A673 (cell line): ENCODE results near the gene VIPR1. TPM values are rescaled to one million over a fixed set of nuclear protein-coding genes. Genes with fewer than 3 reads are reported as not detected.

Experiments used
- BruUV-seq: library from RNA; stranded (reverse); fragments of 400-500 nt; replicated peaks from 2 replicates; lab custom pipeline; 2021; lab: Mats Ljungman, UMichigan
- CTCF ChIA-PET: fragments of 300-600 bp; sonication (Branson Sonifier 250); formaldehyde crosslinking; loops from one replicate; lab custom pipeline; 2022; ENCODE audit warnings: antibody characterized with exemption; lab: Charles Lee
- POLR2A ChIA-PET: fragments of 300-600 bp; sonication (Branson Sonifier 250); formaldehyde crosslinking; loops from one replicate; lab custom pipeline; 2022; ENCODE audit warnings: antibody characterized with exemption; ENCODE audit not compliant: low non-redundant PET; lab: Charles Lee
- DNase-seq: peaks from one replicate; pipeline ENCODE4 v3.0.0-alpha.2; 2015; ENCODE audit warnings: low spot score
- H3K27ac ChIP-seq: fragments of 200-600 bp; sonication (generic); 2 replicates; pipeline ENCODE4 v1.5.1; 2016; ENCODE audit warnings: mixed run types, low read depth, mild to moderate bottlenecking, mixed read lengths, antibody characterized with exemption, low read length; ENCODE audit not compliant: poor library complexity, severe bottlenecking
- H3K27me3 ChIP-seq: fragments of 200-600 bp; sonication (generic); replicated peaks from 2 replicates; pipeline ENCODE4 v1.6.1; 2017; ENCODE audit warnings: mixed run types, low read depth, mild to moderate bottlenecking, mixed read lengths, antibody characterized with exemption, low read length; ENCODE audit not compliant: insufficient read depth, poor library complexity
- H3K36me3 ChIP-seq: fragments of 200-600 bp; sonication (generic); 2 replicates; pipeline ENCODE4 v1.6.1; 2016; ENCODE audit warnings: mixed run types, mild to moderate bottlenecking, mixed read lengths, antibody characterized with exemption, low read length; ENCODE audit not compliant: insufficient read depth, poor library complexity, severe bottlenecking
- H3K4me1 ChIP-seq: fragments of 200-600 bp; sonication (generic); 2 replicates; pipeline ENCODE4 v1.6.1; 2017; ENCODE audit warnings: mixed run types, mild to moderate bottlenecking, mixed read lengths, antibody characterized with exemption, low read length; ENCODE audit not compliant: insufficient read depth, poor library complexity, severe bottlenecking
- H3K4me3 ChIP-seq: fragments of 200-600 bp; sonication (generic); 2 replicates; pipeline ENCODE4 v1.5.1; 2016; ENCODE audit warnings: low read depth, mixed run types, mild to moderate bottlenecking, mixed read lengths, low read length; ENCODE audit not compliant: poor library complexity, severe bottlenecking
- H3K9me3 ChIP-seq: fragments of 200-600 bp; sonication (generic); 2 replicates; pipeline ENCODE4 v1.6.1; 2016; ENCODE audit warnings: mixed run types, low read depth, mild to moderate bottlenecking, mixed read lengths, antibody characterized with exemption, low read length; ENCODE audit not compliant: poor library complexity, severe bottlenecking
- EZH2 ChIP-seq: fragments of 200-600 bp; sonication (generic); IDR thresholded peaks from 2 replicates; pipeline ENCODE4 v1.6.1; 2017; ENCODE audit warnings: borderline replicate concordance, low read depth, mild to moderate bottlenecking, mixed read lengths, antibody characterized with exemption, low read length; ENCODE audit not compliant: poor library complexity, severe bottlenecking
- intact Hi-C: fragments of 100-400 bp; cut with micrococcal nuclease; formaldehyde crosslinking; loops from one replicate; pipeline ENCODE4 v1.10.0; 2022; ENCODE audit not compliant: unreplicated experiment
- total RNA-seq: library from RNA; stranded (reverse); gene quantifications from 2 replicates; pipeline ENCODE4 v1.2.3, GENCODE V29; 2021
- TF ChIP-seq, protein P1 (sequence below): fragments of 300-800, 200-600 bp; sonication (generic); conservative IDR thresholded peaks from 2 replicates; pipeline ENCODE4 v1.5.1; 2017; ENCODE audit warnings: low read depth, mild to moderate bottlenecking, antibody characterized with exemption, low read length, moderate library complexity, mixed read lengths

VIPR1 gene
- total RNA-seq, 1 experiment from 2014 or later, result 0.26 TPM

DNA sequence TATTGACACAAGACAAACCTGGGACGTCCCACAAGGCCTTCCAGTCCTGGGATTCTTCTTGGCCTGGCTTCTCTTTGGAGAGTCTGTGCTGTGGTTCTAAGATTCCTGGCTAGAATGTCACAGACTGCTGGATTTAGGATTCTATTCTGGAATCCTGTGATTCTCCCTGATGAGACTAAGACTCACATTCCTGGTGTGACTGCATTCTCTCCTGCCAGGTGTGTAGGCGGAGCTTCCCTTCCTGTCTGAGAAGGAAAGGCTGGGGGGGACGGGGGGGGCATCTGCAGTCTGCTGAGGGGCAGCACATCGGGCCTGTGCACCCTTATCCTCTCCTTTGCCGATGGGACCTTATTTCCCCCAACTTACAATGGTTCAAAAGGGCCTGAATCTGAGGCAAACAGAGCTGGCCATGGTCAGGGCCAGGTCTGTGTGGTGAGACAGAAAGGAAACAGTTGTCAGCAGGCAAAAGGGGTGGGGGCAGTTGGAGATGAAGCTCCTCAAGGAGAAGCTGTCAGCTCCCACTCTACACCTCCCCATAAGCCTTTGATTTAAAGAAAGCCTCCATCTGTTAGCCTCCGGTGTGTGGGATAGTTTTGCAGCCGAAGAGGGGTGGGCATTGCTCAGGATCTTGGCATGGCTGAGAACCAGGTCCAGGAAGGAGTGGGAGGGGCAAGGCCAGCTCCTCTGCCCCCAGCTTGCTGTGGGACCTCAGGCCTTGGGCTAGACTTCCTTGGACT, 30.9 kb downstream of the VIPR1 start:
- ChIA-PET CTCF (interaction anchor here (0.7 kb wide), 1 partner anchor 342 kb away, joined by 3 read pairs; no protein-coding TSS in a partner anchor), POLR2A (interaction anchor here (0.7 kb wide), 1 partner anchor 424 kb away, joined by 3 read pairs; no protein-coding TSS in a partner anchor)
- H3K4me3 ChIP-seq, result no peak overlapping the region
- H3K27me3 ChIP-seq, result no peaks in the 10 kb centered on the region
- no peak overlapping the region for H3K27ac ChIP-seq
- no peaks in the 10 kb centered on the region for H3K9me3 ChIP-seq
- no peaks in the 10 kb centered on the region for H3K36me3 ChIP-seq
- H3K4me1 ChIP-seq, result no peaks in the 10 kb centered on the region
- TF ChIP-seq, protein P1, sequence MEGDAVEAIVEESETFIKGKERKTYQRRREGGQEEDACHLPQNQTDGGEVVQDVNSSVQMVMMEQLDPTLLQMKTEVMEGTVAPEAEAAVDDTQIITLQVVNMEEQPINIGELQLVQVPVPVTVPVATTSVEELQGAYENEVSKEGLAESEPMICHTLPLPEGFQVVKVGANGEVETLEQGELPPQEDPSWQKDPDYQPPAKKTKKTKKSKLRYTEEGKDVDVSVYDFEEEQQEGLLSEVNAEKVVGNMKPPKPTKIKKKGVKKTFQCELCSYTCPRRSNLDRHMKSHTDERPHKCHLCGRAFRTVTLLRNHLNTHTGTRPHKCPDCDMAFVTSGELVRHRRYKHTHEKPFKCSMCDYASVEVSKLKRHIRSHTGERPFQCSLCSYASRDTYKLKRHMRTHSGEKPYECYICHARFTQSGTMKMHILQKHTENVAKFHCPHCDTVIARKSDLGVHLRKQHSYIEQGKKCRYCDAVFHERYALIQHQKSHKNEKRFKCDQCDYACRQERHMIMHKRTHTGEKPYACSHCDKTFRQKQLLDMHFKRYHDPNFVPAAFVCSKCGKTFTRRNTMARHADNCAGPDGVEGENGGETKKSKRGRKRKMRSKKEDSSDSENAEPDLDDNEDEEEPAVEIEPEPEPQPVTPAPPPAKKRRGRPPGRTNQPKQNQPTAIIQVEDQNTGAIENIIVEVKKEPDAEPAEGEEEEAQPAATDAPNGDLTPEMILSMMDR, result no peak
- no peak for TF ChIP-seq EZH2
- DNase-seq, result no peak
- intact Hi-C loops, result loop anchor here (10.0 kb wide), 1 partner anchor 89 kb away; no protein-coding TSS in a partner anchor
- BruUV-seq, result no TSS peak

DNA sequence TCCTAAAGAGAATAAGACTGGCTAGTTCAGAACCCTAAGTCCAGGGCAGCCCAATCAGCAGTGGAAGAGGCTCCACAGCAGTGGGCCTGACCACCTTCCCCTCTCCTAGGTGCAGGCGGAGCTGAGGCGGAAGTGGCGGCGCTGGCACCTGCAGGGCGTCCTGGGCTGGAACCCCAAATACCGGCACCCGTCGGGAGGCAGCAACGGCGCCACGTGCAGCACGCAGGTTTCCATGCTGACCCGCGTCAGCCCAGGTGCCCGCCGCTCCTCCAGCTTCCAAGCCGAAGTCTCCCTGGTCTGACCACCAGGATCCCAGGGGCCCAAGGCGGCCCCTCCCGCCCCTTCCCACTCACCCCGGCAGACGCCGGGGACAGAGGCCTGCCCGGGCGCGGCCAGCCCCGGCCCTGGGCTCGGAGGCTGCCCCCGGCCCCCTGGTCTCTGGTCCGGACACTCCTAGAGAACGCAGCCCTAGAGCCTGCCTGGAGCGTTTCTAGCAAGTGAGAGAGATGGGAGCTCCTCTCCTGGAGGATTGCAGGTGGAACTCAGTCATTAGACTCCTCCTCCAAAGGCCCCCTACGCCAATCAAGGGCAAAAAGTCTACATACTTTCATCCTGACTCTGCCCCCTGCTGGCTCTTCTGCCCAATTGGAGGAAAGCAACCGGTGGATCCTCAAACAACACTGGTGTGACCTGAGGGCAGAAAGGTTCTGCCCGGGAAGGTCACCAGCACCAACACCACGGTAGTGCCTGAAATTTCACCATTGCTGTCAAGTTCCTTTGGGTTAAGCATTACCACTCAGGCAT, 33.7 kb downstream of the VIPR1 start:
- ChIA-PET CTCF (no interaction called here), POLR2A (no interaction called here)
- H3K9me3 ChIP-seq, result no peaks in the 10 kb centered on the region
- DNase-seq, result peak; percentile 32
- BruUV-seq, result no TSS peak
- H3K36me3 ChIP-seq, result no peaks in the 10 kb centered on the region
- H3K4me1 ChIP-seq, result no peaks in the 10 kb centered on the region
- H3K27me3 ChIP-seq, result no peaks in the 10 kb centered on the region
- no peak overlapping the region for H3K4me3 ChIP-seq
- intact Hi-C loops, result loop anchor here (5.0 to 10.0 kb wide), 3 partner anchors 34 to 289 kb away; partner anchors contain the start of gene VIPR1
- no peak overlapping the region for H3K27ac ChIP-seq
- no peak for TF ChIP-seq EZH2
- TF ChIP-seq, protein P1, result peak; percentile 43

DNA sequence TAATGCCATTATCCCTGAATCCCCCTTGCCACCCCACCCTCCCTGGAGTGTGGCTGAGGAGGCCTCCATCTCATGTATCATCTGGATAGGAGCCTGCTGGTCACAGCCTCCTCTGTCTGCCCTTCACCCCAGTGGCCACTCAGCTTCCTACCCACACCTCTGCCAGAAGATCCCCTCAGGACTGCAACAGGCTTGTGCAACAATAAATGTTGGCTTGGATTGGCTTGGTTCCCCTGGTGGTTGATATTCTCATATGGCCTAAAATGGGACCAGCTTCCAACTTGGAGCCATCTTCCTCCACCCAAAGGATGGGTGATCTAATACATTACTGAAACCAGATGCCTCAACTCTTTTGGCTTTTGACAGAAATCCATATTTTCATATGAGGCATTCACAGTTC, 34.9 kb downstream of the VIPR1 start:
- no peaks in the 10 kb centered on the region for H3K36me3 ChIP-seq
- H3K4me3 ChIP-seq, result no peak overlapping the region
- TF ChIP-seq, protein P1, result no peak
- no peak for TF ChIP-seq EZH2
- POLR2A ChIA-PET, result no interaction called here
- DNase-seq, result no peak
- intact Hi-C loops, result loop anchor here (5.0 to 10.0 kb wide), 3 partner anchors 35 to 290 kb away; partner anchors contain the start of gene VIPR1
- H3K27ac ChIP-seq, result no peak overlapping the region
- BruUV-seq, result no TSS peak
- CTCF ChIA-PET, result interaction anchor here (0.5 to 0.6 kb wide), 2 partner anchors 173 to 208 kb away, joined by 3 to 6 read pairs; no protein-coding TSS in a partner anchor
- H3K9me3 ChIP-seq, result no peaks in the 10 kb centered on the region
- no peaks in the 10 kb centered on the region for H3K4me1 ChIP-seq
- no peaks in the 10 kb centered on the region for H3K27me3 ChIP-seq
